Measurements from ENCODE around the gene PBXIP1. TPM values are rescaled to one million over a fixed set of nuclear protein-coding genes. Genes with fewer than 3 reads are reported as not detected.

PBXIP1 gene
- total and polyA plus RNA-seq, 12 donors = 97.0 to 342 (median 258) TPM

GRCh38 chr1:154999571-155000410 lies 43.9 kb upstream of the PBXIP1 start:
- H3K36me3 ChIP-seq (replicated peaks in 1 of 2) = no peaks in the 10 kb centered on the region
- no peaks in the 10 kb centered on the region for H3K27me3 ChIP-seq
- peak overlapping the region in 2 of 4 donors; percentile 64 to 73 for H3K4me3 ChIP-seq
- H3K27ac ChIP-seq = peak overlapping the region; percentile 55 to 99 (median 94)
- intact Hi-C loops (cut with DNase I) = loop anchor here (5.0 kb wide), 2 partner anchors 32 to 37 kb away; partner anchors contain the start of gene PYGO2 (in 1 of the 2)
- 5 to 8% (median 5%) methylated on average over 20 to 50 of the region's 50 CpGs for WGBS, 4 donors
- TF ChIP-seq, protein P1, sequence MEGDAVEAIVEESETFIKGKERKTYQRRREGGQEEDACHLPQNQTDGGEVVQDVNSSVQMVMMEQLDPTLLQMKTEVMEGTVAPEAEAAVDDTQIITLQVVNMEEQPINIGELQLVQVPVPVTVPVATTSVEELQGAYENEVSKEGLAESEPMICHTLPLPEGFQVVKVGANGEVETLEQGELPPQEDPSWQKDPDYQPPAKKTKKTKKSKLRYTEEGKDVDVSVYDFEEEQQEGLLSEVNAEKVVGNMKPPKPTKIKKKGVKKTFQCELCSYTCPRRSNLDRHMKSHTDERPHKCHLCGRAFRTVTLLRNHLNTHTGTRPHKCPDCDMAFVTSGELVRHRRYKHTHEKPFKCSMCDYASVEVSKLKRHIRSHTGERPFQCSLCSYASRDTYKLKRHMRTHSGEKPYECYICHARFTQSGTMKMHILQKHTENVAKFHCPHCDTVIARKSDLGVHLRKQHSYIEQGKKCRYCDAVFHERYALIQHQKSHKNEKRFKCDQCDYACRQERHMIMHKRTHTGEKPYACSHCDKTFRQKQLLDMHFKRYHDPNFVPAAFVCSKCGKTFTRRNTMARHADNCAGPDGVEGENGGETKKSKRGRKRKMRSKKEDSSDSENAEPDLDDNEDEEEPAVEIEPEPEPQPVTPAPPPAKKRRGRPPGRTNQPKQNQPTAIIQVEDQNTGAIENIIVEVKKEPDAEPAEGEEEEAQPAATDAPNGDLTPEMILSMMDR (IDR thresholded peaks at IDR 0.05) = peak in 1 of 6 experiments; percentile 2
- TF ChIP-seq POLR2A (IDR thresholded peaks at IDR 0.05) = no peak
- H3K4me1 ChIP-seq (replicated peaks in 1 of 2) = peaks cover 22 to 26% of the 10 kb centered on the region in 2 donors
- no peaks in the 10 kb centered on the region for H3K9me3 ChIP-seq (replicated peaks in 1 of 3)
- DNase-seq = peak in 2 of 7 donors; percentile 35 to 49

DNA sequence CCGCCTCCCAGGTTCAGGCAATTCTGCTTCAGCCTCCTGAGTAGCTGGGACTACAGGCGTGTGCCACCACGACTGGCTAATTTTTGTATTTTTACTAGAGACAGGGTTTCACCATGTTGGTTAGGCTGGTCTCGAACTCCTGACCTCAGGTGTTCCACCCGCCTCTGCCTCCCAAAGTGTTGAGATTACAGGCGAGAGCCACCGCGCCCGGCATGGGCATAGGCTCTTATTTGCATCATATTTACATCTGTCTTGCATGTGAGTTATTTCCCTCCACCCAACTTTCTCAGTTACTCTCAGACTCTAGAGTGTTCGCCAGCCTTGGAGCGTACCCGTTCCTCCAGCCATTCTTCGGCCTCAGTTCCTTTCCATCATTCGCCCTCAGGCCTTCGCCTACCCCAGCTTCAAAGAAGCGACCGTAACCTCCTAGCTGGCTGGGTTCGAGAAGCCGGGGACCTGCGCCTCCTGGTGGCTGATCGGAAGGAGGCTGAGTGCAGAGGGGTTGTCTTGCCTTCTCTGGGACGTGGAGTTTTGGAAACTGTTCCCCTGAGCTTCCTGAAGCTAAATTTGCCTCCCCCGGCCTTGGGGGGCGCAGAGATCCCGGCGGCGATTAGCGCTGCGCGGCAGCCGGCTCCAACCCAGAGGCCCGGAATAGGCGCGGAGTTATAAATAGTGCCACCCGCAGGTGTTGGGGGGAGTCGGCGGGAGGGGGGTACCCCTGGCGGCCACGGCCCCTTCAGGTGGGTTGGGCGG lies 43.1 kb upstream of the PBXIP1 start:
- Histone ChIP-seq H3K4me3 (peak overlapping the region in 1 of 4 donors; percentile 73), H3K36me3 (replicated peaks in 1 of 2) (no peaks in the 10 kb centered on the region), H3K9me3 (replicated peaks in 1 of 3) (no peaks in the 10 kb centered on the region), H3K27me3 (no peaks in the 10 kb centered on the region), H3K4me1 (replicated peaks in 1 of 2) (peaks cover 16 to 20% of the 10 kb centered on the region in 2 donors), H3K27ac (peak overlapping the region in 3 of 5 donors; percentile 44 to 99 (median 87))
- DNase-seq = peak; percentile 69 to 83 (median 72)
- intact Hi-C loops (cut with DNase I) = loop anchor here in 1 of 2 donors (5.0 kb wide), 1 partner anchor 37 kb away; the partner anchor contains the start of gene PYGO2
- no peak for TF ChIP-seq POLR2A (IDR thresholded peaks at IDR 0.05)
- TF ChIP-seq, protein P1 (IDR thresholded peaks at IDR 0.05) = peak; percentile 69 to 84 (median 74)
- WGBS, 4 donors = 13 to 25% (median 13%) methylated on average over 22 to 40 of the region's 40 CpGs

DNA sequence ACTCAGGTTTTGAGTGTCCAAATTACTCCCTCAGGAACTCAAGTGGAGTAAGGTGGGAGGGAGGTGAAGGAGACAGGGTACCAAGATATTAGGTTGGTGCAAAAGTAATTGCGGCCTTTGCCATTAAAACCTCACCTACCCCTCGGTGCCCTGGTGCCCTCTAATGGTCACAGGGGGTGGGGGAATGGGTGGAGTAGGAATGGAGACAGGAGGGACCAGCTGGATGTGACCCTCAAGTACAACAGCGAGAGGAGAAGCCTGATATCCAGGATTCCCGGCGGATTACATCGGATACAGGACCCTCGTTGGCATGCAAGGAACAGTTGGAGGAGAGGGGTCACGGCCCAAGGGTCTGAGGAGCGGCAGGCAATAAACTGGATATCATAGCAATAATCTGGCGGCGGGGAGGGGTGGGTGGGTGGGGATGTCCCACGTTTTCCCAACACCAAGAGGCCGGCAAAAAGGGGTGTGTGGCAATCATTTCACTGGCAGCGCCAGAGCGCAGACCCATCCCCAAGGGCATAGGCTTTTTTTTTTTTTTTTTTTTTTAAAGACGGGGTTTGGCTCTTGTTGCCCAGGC lies 42.4 kb upstream of the PBXIP1 start:
- Histone ChIP-seq H3K36me3 (replicated peaks in 1 of 2) (no peaks in the 10 kb centered on the region), H3K4me1 (replicated peaks in 1 of 2) (peaks cover 16 to 20% of the 10 kb centered on the region in 2 donors), H3K27ac (no peak overlapping the region), H3K9me3 (replicated peaks in 1 of 3) (no peaks in the 10 kb centered on the region), H3K4me3 (no peak overlapping the region), H3K27me3 (no peaks in the 10 kb centered on the region)
- intact Hi-C loops (cut with DNase I) = loop anchor here in 1 of 2 donors (5.0 kb wide), 1 partner anchor 36 kb away; the partner anchor contains the start of gene PYGO2
- no peak for TF ChIP-seq POLR2A (IDR thresholded peaks at IDR 0.05)
- TF ChIP-seq, protein P1 (IDR thresholded peaks at IDR 0.05) = peak in 1 of 6 experiments; percentile 14
- WGBS, 4 donors = 71 to 73% (median 73%) methylated on average over 14 to 16 of the region's 16 CpGs
- peak in 2 of 7 donors; percentile 25 to 41 for DNase-seq
